ENCODE results near the gene EGFR.

Gene EGFR

GRCh38 chr7:55140941-55141278 lies 122.1 kb downstream of the EGFR start:
- H3K27me3 ChIP-seq (ENCODE audit: insufficient read depth, low read length, poor library complexity), result no peaks in the 10 kb centered on the region
- no peaks in the 10 kb centered on the region for H3K79me2 ChIP-seq (ENCODE audit: insufficient read depth, low read length)
- H2AFZ ChIP-seq (ENCODE audit: low read depth, low read length), result no peak overlapping the region
- ATAC-seq (ENCODE audit: insufficient read depth, low read depth) (no peak), DNase-seq (no peak)
- no peak overlapping the region for H3K9ac ChIP-seq (ENCODE audit: low read depth, low read length)
- no peak overlapping the region for H3K4me3 ChIP-seq (ENCODE audit: low read depth in 1 of 2, low read length in 2 of 2)
- H3K4me2 ChIP-seq (ENCODE audit: insufficient read depth, low read length), result no peak overlapping the region
- TF ChIP-seq CTCF (IDR thresholded peaks at IDR 0.05; ENCODE audit: borderline replicate concordance, extremely low read depth, low read length, poor library complexity, severe bottlenecking), result no peak
- TF ChIP-seq EZH2 (IDR thresholded peaks at IDR 0.05; ENCODE audit: borderline replicate concordance, low read depth, low read length, severe bottlenecking), result no peak
- H3K9me3 ChIP-seq (ENCODE audit: insufficient read depth, low read length, severe bottlenecking), result no peaks in the 10 kb centered on the region
- H3K4me1 ChIP-seq (ENCODE audit: insufficient read depth, low read length), result no peaks in the 10 kb centered on the region
- H4K20me1 ChIP-seq (ENCODE audit: insufficient read depth, low read length), result no peaks in the 10 kb centered on the region
- H3K36me3 ChIP-seq (ENCODE audit: insufficient read depth, low read length), result no peaks in the 10 kb centered on the region
- no peak overlapping the region for H3K27ac ChIP-seq (ENCODE audit: low read length)

DNA sequence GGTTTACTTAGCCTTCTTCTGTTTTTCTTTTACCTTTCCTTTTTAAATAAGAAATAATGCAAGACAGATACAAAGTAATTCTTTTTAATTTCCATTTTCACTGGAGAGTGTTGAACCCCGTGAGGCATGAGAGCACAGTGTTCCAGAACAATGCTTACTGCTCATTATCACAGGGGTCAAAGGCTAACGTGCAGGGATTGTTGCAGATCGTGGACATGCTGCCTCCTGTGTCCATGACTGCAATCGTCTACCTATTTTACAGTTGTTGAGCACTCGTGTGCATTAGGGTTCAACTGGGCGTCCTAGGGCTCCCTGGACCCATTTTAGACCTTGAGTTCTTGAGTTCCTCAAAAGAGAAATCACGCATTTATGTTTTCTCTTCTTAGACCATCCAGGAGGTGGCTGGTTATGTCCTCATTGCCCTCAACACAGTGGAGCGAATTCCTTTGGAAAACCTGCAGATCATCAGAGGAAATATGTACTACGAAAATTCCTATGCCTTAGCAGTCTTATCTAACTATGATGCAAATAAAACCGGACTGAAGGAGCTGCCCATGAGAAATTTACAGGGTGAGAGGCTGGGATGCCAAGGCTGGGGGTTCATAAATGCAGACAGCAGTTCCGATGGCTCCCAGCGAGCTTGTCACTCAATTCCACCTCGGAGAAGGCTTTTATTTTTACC lies 124.2 kb downstream of the EGFR start:
- Histone ChIP-seq H3K4me3 (ENCODE audit: low read depth in 1 of 2, low read length in 2 of 2) (no peak overlapping the region), H2AFZ (ENCODE audit: low read depth, low read length) (no peak overlapping the region), H3K27ac (ENCODE audit: low read length) (no peak overlapping the region), H4K20me1 (ENCODE audit: insufficient read depth, low read length) (no peaks in the 10 kb centered on the region), H3K36me3 (ENCODE audit: insufficient read depth, low read length) (no peaks in the 10 kb centered on the region), H3K4me2 (ENCODE audit: insufficient read depth, low read length) (no peak overlapping the region), H3K27me3 (ENCODE audit: insufficient read depth, low read length, poor library complexity) (no peaks in the 10 kb centered on the region), H3K9me3 (ENCODE audit: insufficient read depth, low read length, severe bottlenecking) (no peaks in the 10 kb centered on the region), H3K9ac (ENCODE audit: low read depth, low read length) (no peak overlapping the region), H3K79me2 (ENCODE audit: insufficient read depth, low read length) (no peaks in the 10 kb centered on the region), H3K4me1 (ENCODE audit: insufficient read depth, low read length) (no peaks in the 10 kb centered on the region)
- ATAC-seq (ENCODE audit: insufficient read depth, low read depth), result no peak
- no peak for DNase-seq
- TF ChIP-seq CTCF (IDR thresholded peaks at IDR 0.05; ENCODE audit: borderline replicate concordance, extremely low read depth, low read length, poor library complexity, severe bottlenecking), result no peak
- TF ChIP-seq EZH2 (IDR thresholded peaks at IDR 0.05; ENCODE audit: borderline replicate concordance, low read depth, low read length, severe bottlenecking), result no peak

DNA sequence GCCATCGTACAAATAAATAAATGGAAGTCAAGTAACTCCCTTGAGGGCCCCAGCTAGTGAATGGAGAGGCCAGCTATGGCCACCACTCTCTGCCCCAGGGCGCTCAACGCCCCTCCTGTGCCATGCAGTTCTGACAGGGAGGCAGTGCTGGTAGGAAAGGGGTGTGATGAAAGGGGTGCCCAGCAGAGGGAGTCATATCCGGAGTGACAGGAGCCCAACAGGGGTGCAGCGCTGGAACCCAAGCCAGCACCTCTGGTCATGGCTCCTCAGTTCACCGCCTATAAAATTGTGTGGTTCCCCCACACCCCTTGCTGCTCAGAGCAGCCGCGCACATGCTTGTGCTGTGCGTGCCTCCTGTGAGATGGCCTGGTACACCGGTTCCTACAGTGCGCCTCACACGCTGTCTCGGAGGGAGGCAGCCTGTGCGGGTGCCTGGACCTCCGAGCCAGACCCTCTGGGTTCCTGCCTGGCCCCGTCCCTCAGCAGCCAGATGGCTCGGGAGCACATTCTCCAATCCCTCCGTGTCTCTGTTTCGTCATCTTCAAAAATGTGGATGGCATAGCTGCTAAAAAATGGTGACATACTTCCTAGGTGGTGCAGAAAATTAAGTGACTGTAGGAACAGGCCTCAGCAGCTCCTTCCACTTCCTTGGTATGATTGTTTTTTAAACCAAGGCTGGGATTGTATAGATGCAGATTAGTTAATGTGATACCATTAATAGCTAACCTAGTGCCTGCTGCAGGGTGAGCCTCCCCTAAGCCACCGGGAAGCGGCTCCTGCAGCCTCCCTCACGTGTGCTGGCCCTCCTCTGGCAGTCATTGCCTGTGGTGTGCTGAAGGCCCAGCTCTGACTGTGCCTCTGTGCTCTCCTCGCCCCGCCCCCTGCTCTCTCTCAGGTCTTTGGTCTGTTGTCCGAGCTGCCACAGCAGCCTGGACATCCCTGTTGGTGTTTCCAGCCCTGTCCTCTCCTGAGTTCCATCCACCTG lies 125.8 kb downstream of the EGFR start:
- no peaks in the 10 kb centered on the region for H4K20me1 ChIP-seq (ENCODE audit: insufficient read depth, low read length)
- H3K9ac ChIP-seq (ENCODE audit: low read depth, low read length), result no peak overlapping the region
- no peaks in the 10 kb centered on the region for H3K36me3 ChIP-seq (ENCODE audit: insufficient read depth, low read length)
- DNase-seq (peak; percentile 12), ATAC-seq (ENCODE audit: insufficient read depth, low read depth) (peak; percentile 50; the same call in 1 of the 3 replicates)
- H2AFZ ChIP-seq (ENCODE audit: low read depth, low read length), result no peak overlapping the region
- H3K27me3 ChIP-seq (ENCODE audit: insufficient read depth, low read length, poor library complexity), result peaks cover 2% of the 10 kb centered on the region
- TF ChIP-seq CTCF (IDR thresholded peaks at IDR 0.05; ENCODE audit: borderline replicate concordance, extremely low read depth, low read length, poor library complexity, severe bottlenecking) (peak; percentile 46), EZH2 (IDR thresholded peaks at IDR 0.05; ENCODE audit: borderline replicate concordance, low read depth, low read length, severe bottlenecking) (no peak)
- H3K4me2 ChIP-seq (ENCODE audit: insufficient read depth, low read length), result no peak overlapping the region
- H3K9me3 ChIP-seq (ENCODE audit: insufficient read depth, low read length, severe bottlenecking), result no peaks in the 10 kb centered on the region
- H3K27ac ChIP-seq (ENCODE audit: low read length), result no peak overlapping the region
- no peak overlapping the region for H3K4me3 ChIP-seq (ENCODE audit: low read depth in 1 of 2, low read length in 2 of 2)
- no peaks in the 10 kb centered on the region for H3K79me2 ChIP-seq (ENCODE audit: insufficient read depth, low read length)
- no peaks in the 10 kb centered on the region for H3K4me1 ChIP-seq (ENCODE audit: insufficient read depth, low read length)
